ENCODE measurements around the gene DGCR2. TPM values are rescaled to one million over a fixed set of nuclear protein-coding genes. Genes with fewer than 3 reads are reported as not detected.
"Not testable (repeated sequence)": the region's sequence is repeated elsewhere in the genome, so short reads cannot be mapped to it uniquely, and the experiment has no call there.

Gene DGCR2
- total RNA-seq, 4 donors from 2014 or later, result 44.1 to 76.5 (median 56.3) TPM

DNA sequence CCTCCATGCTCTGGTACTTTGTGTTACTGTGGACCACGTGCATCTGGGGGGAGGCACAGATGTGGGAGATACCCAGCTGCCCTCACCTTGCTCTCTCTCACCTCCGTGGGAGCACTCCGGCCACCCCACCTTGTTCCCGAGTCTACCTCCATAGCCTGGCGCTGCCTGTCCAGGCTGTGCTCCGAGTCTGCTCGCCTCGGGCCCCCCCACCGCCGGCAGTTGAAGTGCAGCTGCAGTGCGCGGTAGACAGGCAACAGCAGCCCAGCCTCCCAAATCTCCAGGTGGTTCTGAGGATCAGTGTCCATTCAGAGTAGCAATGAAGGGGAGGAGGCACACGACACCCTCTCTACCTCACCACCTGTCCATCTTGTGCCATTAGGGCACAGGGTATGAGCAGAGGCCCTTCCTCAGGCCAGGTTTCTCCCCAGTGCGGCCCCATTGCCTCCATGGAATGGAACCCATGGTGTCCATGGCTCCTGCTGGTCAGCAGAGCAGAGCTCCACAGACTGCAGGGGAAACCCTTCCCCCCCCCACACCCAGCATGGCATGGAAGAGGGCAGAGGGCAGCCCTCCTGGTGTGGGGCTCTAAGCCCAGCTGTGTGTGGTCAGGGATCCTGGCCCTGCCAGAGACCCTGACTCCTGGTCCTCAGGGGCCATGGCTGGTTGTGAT is 89.2 kb downstream of the DGCR2 start:
- H3K4me1 ChIP-seq, result peaks cover 0 to 11% (median 0%) of the 10 kb centered on the region in 3 donors
- peaks cover 28% of the 10 kb centered on the region for H3K27me3 ChIP-seq
- 100% methylated on average over 1 of the region's 14 CpGs; no CpG with 5 or more reads in 1 of the 2 donors for WGBS, 2 donors (ENCODE audit: low coverage in 1 of 2)
- not testable (repeated sequence) for H3K9me3 ChIP-seq, ATAC-seq, H3K4me3 ChIP-seq, H3K27ac ChIP-seq
- peaks cover 0 to 17% of the 10 kb centered on the region in 2 donors for H3K36me3 ChIP-seq

GRCh38 chr22:19032156-19032785 is 89.9 kb downstream of the DGCR2 start:
- no CpG with 5 or more reads among the region's 31 CpGs for WGBS, 2 donors (ENCODE audit: low coverage in 1 of 2)

DNA sequence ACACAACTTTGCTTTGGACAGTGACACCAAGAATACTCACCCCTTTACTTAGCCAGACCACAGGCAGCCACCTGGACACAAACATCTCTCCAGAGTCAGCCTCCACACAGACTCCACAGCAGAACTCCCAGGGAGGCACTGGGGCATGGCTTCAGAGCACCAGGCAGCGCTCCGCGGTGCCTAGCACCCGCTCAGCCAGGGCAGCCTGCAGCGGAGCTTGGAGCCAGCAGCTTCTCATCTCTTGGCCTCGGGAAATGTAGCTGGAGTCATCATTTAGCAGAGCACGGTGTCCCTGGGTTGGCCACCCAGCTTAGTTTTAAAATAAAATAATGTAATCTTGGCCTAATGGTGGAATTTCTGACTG is 91.3 kb downstream of the DGCR2 start:
- H3K4me3 ChIP-seq, ATAC-seq, H3K9me3 ChIP-seq, H3K27ac ChIP-seq, H3K36me3 ChIP-seq: not testable (repeated sequence)
- Histone ChIP-seq H3K27me3 (peaks cover 41% of the 10 kb centered on the region), H3K4me1 (peaks cover 0 to 11% (median 0%) of the 10 kb centered on the region in 3 donors)
- WGBS, 2 donors (ENCODE audit: low coverage in 1 of 2), result no CpG with 5 or more reads among the region's 7 CpGs

More at GRCh38 chr22:19032156-19032785, 89.9 kb downstream of the DGCR2 start:
- not testable (repeated sequence) for H3K27ac ChIP-seq, ATAC-seq, H3K4me3 ChIP-seq, H3K36me3 ChIP-seq, H3K9me3 ChIP-seq
- Histone ChIP-seq H3K4me1 (peaks cover 0 to 11% (median 0%) of the 10 kb centered on the region in 3 donors), H3K27me3 (peaks cover 36% of the 10 kb centered on the region)

- not testable (repeated sequence) for H3K36me3 ChIP-seq, ATAC-seq, H3K27ac ChIP-seq, H3K4me3 ChIP-seq, H3K9me3 ChIP-seq
- no CpG with 5 or more reads among the region's 21 CpGs for WGBS, 2 donors (ENCODE audit: low coverage in 1 of 2)
- H3K27me3 ChIP-seq, result peaks cover 41% of the 10 kb centered on the region
- peaks cover 0 to 11% (median 0%) of the 10 kb centered on the region in 3 donors for H3K4me1 ChIP-seq
Measured at GRCh38 chr22:19030226-19030888, 91.9 kb downstream of the DGCR2 start.

DNA sequence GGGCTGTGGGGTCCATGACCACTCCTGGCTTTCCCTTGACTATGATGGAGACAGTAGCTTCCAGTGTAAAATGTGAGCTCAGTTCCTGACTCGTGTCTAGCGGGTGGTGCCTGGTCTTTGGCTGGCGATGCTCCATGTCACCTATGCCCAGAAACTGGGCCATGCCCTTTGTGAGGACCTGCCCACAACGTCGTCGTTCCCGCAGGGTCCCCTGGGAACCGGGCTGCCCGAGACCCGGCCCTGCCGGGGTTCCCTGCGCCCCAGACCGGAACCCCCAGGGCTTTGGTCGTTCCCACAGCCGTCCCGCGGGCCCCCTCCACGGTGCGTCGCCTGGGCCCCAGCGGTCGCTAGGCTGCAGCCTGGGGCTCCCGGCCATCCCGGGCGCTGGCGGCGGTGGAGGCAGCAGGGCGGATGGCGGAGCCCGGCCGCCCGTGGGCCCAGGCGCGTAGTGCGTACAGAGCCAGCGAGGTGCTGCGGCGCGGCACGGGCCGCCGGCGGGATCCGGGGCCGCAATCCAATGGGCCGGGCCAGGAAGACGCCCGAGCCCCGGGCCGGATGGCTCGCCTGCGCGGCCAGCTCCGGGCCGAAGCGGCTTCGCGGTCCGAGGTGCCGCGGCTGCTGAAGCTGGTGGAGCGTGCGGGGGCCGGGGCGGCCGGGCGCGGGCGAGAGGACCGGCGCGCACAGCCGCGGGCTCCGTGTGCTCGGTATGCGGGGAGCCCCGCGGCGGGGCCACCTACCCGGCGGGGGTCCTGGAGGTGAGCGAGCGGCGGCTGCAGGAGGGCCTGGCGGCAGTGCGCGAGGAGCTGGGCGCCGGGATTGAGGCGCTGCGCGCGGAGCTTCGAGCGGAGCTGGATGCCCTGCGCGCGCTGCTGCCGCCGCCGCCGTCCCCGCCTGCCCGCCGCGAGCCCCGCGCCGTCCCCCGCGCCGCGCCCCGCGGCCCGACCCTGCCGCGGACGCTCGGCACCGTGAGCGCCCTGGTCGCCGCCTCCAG is 92.8 kb downstream of the DGCR2 start:
- not testable (repeated sequence) for H3K9me3 ChIP-seq, ATAC-seq, H3K27ac ChIP-seq, H3K4me3 ChIP-seq, H3K36me3 ChIP-seq
- Histone ChIP-seq H3K27me3 (peaks cover 47% of the 10 kb centered on the region), H3K4me1 (peaks cover 0 to 11% (median 0%) of the 10 kb centered on the region in 3 donors)
- no CpG with 5 or more reads among the region's 125 CpGs for WGBS, 2 donors (ENCODE audit: low coverage in 1 of 2)

DNA sequence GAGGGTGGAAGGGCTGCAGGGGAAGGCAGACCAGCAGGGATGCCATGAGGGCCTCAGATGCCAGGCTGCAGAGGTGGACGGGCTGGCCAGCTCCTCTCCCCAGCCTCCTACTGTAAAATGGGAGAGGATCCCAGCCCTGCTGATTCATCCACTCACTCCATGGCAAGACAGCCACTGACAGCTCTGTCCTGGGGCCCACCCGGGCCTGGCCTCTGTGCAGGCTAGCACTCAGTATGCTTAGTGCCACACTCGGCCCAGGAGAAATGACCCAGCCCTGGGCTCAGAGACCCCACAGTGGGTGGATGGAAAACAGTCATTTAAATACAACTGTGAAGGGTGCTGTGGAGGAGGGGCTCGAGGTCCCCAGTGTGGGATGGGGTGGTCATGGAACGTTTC is 94.2 kb downstream of the DGCR2 start:
- not testable (repeated sequence) for H3K9me3 ChIP-seq, ATAC-seq, H3K36me3 ChIP-seq, H3K27ac ChIP-seq, H3K4me3 ChIP-seq
- WGBS, 2 donors (ENCODE audit: low coverage in 1 of 2), result 49% methylated on average over 2 of the region's 5 CpGs; no CpG with 5 or more reads in 1 of the 2 donors
- H3K4me1 ChIP-seq, result peaks cover 0 to 11% (median 0%) of the 10 kb centered on the region in 3 donors
- peaks cover 60% of the 10 kb centered on the region for H3K27me3 ChIP-seq

DNA sequence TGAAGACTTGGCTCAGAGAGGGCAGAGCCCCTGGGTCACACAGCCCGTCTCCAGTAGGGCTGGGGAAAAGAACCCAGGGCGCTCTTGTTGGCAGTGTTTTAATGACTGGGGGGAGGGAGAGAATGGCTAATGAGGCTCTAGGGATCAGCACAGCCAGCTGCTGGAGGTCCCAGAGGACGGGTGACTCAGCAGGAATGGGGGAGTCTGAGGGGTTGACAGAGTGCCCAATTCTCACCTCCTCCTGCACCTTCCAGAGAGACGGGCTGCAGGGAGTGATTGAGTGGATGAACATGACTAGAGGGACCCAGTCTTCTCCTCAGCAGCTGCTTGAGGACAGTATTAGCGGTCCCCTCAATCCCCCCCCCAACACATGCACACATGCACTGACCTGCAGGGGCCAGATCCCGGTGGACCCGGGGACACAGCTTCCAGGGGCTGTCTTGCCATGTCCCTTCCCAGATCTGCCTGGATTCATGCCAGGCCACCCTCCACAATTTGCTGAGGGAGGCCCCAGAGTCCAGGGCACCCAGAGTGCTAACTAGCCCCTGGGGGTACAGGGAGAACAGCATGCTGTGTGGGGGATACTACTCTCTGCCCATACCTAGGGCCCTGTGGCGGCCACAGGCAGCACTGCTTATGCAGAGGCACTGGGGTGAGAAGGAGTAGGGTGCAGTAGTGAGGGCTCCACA is 94.7 kb downstream of the DGCR2 start:
- not testable (repeated sequence) for H3K9me3 ChIP-seq, ATAC-seq, H3K27ac ChIP-seq, H3K36me3 ChIP-seq, H3K4me3 ChIP-seq
- H3K4me1 ChIP-seq, result peaks cover 0 to 11% (median 0%) of the 10 kb centered on the region in 3 donors
- H3K27me3 ChIP-seq, result peaks cover 65% of the 10 kb centered on the region
- no CpG with 5 or more reads among the region's 8 CpGs for WGBS, 2 donors (ENCODE audit: low coverage in 1 of 2)

DNA sequence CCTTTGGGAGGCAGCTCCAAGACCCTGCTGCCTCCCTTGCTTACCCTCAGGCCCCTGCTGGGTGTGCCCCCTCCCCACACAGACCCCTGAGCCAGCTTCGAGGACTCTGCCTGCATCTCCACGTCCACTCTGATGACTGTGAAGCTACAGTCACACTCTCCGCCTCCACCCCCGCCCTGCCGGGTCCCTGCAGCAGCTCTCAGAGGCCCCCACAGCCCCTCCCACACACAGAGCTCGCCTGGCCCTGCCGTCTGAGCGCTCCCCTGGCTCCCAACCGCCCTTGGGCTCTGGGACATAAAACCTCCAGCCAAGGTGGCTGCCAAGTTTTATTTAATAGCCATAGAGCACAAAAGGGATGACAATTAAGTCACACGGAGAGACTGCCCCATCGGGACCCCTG is 96.1 kb downstream of the DGCR2 start:
- Histone ChIP-seq H3K4me1 (peaks cover 0 to 11% (median 0%) of the 10 kb centered on the region in 3 donors), H3K27me3 (peaks cover 78% of the 10 kb centered on the region)
- H3K36me3 ChIP-seq, H3K27ac ChIP-seq, ATAC-seq, H3K9me3 ChIP-seq, H3K4me3 ChIP-seq: not testable (repeated sequence)
- WGBS, 2 donors (ENCODE audit: low coverage in 1 of 2), result no CpG with 5 or more reads among the region's 11 CpGs

DNA sequence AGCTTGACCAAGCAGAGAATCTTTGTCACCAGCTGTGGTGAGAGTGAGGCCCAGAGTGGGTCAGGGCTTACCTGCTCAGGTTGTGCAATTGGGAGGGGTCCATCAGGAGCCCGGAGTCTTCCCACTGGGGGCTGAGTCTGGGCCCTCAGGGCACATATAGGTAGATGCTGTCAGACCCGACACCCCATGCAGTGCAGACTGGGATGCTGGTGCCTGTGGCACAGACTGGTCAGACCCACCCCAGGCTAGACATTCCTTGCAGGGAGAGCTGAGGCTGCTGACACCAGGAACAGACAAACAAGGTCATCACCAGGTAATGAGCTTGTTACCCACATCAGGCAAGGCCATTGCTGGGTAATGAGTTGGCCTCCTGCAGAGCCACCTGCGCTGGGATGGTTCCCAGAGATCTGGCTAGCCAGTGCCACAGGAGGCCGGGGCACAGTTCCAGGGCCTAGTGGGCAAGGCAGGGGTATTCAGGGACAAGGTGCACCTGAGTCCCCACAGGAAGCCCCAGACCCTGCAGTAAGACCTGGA is 97.2 kb downstream of the DGCR2 start:
- H3K4me3 ChIP-seq, H3K27ac ChIP-seq, ATAC-seq, H3K9me3 ChIP-seq, H3K36me3 ChIP-seq: not testable (repeated sequence)
- WGBS, 2 donors (ENCODE audit: low coverage in 1 of 2), result no CpG with 5 or more reads among the region's 4 CpGs
- Histone ChIP-seq H3K27me3 (peaks cover 71% of the 10 kb centered on the region), H3K4me1 (peaks cover 0 to 11% (median 0%) of the 10 kb centered on the region in 3 donors)

GRCh38 chr22:19023931-19024330 is 98.3 kb downstream of the DGCR2 start:
- H3K4me3 ChIP-seq, result not testable (repeated sequence)

More at GRCh38 chr22:19023931-19024330, 98.3 kb downstream of the DGCR2 start:
- not testable (repeated sequence) for H3K4me1 ChIP-seq, H3K9me3 ChIP-seq, H3K27ac ChIP-seq, ATAC-seq, H3K36me3 ChIP-seq
- peaks cover 70% of the 10 kb centered on the region for H3K27me3 ChIP-seq
- WGBS, 2 donors (ENCODE audit: low coverage in 1 of 2), result no CpG with 5 or more reads among the region's 10 CpGs
